ENCODE results near the gene RPTOR. TPM values are rescaled to one million over a fixed set of nuclear protein-coding genes. Genes with fewer than 3 reads are reported as not detected.

The RPTOR gene
- total and polyA plus RNA-seq, 10 of the 15 experiments (the other 5 are each of a cell fraction or from before 2014, with no cell fraction given), result 0.18 to 32.1 (median 7.8) TPM

- TF ChIP-seq MEF2A (IDR thresholded peaks at IDR 0.05; ENCODE audit: insufficient read depth, low read depth, low read length) (no peak), POU2F2 (IDR thresholded peaks at IDR 0.05; ENCODE audit: borderline replicate concordance, low read depth, low read length) (peak; percentile 93; the same call in 2 of the 3 replicates), HSF1 (IDR thresholded peaks at IDR 0.05; ENCODE audit: low read depth, low read length) (no peak), SP1 (IDR thresholded peaks at IDR 0.05; ENCODE audit: low read depth, low read length) (peak; percentile 54), ZNF24 (IDR thresholded peaks at IDR 0.05) (peak; percentile 27; the same call in 1 of the 2 replicates), BHLHE40 (IDR thresholded peaks at IDR 0.05; ENCODE audit: borderline replicate concordance in 1 of 2, low read depth in 2 of 2, low read length in 1 of 2) (peak; percentile 79 to 86), ZNF207 (IDR thresholded peaks at IDR 0.05; ENCODE audit: borderline replicate concordance) (peak; percentile 58; the same call in 1 of the 2 replicates), CHD2 (IDR thresholded peaks at IDR 0.05; ENCODE audit: borderline replicate concordance, low read depth, low read length) (peak; percentile 49; the same call in 1 of the 2 replicates), RAD21 (IDR thresholded peaks at IDR 0.05; ENCODE audit: insufficient read depth, low read depth, low read length) (peak; percentile 87), CREM (IDR thresholded peaks at IDR 0.05; ENCODE audit: low read depth) (peak; percentile 80), NRF1 (conservative IDR thresholded peaks at IDR 0.05; ENCODE audit: low read depth, low read length) (peak; percentile 11; the same call in 1 of the 2 replicates), ATF3 (IDR thresholded peaks at IDR 0.05; ENCODE audit: borderline replicate concordance, extremely low read depth, low read depth, low read length) (peak; percentile 75; the same call in 1 of the 2 replicates), ZBED1 (IDR thresholded peaks at IDR 0.05; ENCODE audit: borderline replicate concordance) (no peak), NFXL1 (IDR thresholded peaks at IDR 0.05; ENCODE audit: borderline replicate concordance) (no peak), TCF12 (IDR thresholded peaks at IDR 0.05; ENCODE audit: low read depth, low read length) (peak; percentile 74; the same call in 1 of the 2 replicates), RUNX3 (IDR thresholded peaks at IDR 0.05; ENCODE audit: low read length) (peak; percentile 79), ZBTB40 (IDR thresholded peaks at IDR 0.05; ENCODE audit: borderline replicate concordance) (no peak), ZZZ3 (IDR thresholded peaks at IDR 0.05; ENCODE audit: control insufficient read depth, insufficient read length, low read depth) (no peak), MEF2B (IDR thresholded peaks at IDR 0.05; ENCODE audit: partially characterized antibody, poor library complexity, severe bottlenecking) (peak; percentile 42), NFIC (IDR thresholded peaks at IDR 0.05; ENCODE audit: low read depth, low read length) (no peak), CEBPB (IDR thresholded peaks at IDR 0.05; ENCODE audit: borderline replicate concordance in 1 of 2, low read depth in 2 of 2, low read length in 2 of 2) (no peak), ZBTB33 (IDR thresholded peaks at IDR 0.05) (no peak)
Measured at GRCh38 chr17:80575057-80575875, 30.6 kb downstream of the RPTOR start (continued).
